IPS-20b (cell line): ENCODE data around the gene GATA6.
"Not testable (repeated sequence)": the region's sequence is repeated elsewhere in the genome, so short reads cannot be mapped to it uniquely, and the experiment has no call there.

ENCODE experiments used
- H3K27ac ChIP-seq: one replicate; pipeline ENCODE4 v1.5.1; 2013; ENCODE audit warnings: low read length
- H3K27me3 ChIP-seq: 2 replicates; pipeline ENCODE4 v1.6.1; 2013; ENCODE audit warnings: mild to moderate bottlenecking, low read length, inconsistent platforms; ENCODE audit not compliant: insufficient read depth
- H3K36me3 ChIP-seq: 2 replicates; pipeline ENCODE4 v1.6.1; 2013; ENCODE audit warnings: low read depth, mild to moderate bottlenecking, inconsistent platforms, low read length, moderate library complexity; ENCODE audit not compliant: insufficient read depth
- H3K4me1 ChIP-seq: 2 replicates; pipeline ENCODE4 v1.6.1; 2013; ENCODE audit warnings: mild to moderate bottlenecking, control low read depth, inconsistent platforms, low read length, moderate library complexity; ENCODE audit not compliant: insufficient read depth
- H3K4me3 ChIP-seq: 2 replicates; pipeline ENCODE4 v1.5.1; 2013; ENCODE audit warnings: mild to moderate bottlenecking, low read length, inconsistent platforms
- H3K9ac ChIP-seq: 2 replicates; pipeline ENCODE4 v1.6.1; 2013; ENCODE audit warnings: low read depth, mild to moderate bottlenecking, inconsistent platforms, low read length, moderate library complexity
- H3K9me3 ChIP-seq: 2 replicates; pipeline ENCODE4 v1.6.1; 2013; ENCODE audit warnings: mild to moderate bottlenecking, low read depth, low read length, inconsistent platforms; ENCODE audit not compliant: insufficient read depth

GATA6 gene

DNA sequence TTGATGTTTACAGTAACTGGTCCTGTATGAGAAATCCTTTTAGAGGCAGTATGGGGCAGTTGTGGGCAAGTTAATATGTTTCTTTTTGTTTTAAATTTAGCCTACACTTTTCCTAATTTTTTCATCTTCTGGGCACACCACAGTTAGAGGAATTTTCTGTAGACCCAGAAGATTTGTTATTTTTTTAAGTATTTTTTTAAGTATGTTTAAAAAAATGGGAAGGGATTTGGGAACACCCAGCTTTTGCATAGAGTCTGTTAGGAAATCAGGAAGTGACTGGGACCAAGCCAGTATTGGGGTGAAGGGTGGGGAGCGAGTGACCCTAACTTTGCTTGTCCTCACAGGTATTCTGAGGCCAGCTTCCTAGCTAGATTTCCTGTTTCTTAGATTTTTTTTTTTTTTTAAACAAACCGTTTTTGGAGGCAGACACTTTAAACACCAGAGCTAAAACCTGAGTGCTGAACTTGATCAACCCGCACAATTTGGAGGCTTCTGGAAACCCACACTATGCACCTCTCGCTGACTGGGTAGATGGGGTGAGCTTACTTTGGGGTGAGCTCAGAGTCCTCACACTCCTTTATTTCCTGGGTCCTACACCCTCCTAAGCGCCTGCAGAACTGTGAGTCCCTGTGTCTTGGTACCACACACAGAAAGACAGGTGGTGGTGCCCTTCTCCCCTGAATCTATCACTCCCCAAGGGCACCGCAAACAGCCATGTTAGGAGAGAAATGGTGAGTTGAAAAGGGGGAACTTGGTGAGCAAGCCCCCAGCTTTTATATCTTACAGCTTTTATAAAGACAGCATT lies 5.2 kb downstream of the GATA6 start:
- no peak overlapping the region for H3K4me3 ChIP-seq
- H3K4me1 ChIP-seq = no peaks in the 10 kb centered on the region
- H3K36me3 ChIP-seq = no peaks in the 10 kb centered on the region; the same call in 1 of the 2 replicates
- no peak overlapping the region for H3K27ac ChIP-seq
- H3K9me3 ChIP-seq = peaks cover 6% of the 10 kb centered on the region; the same call in 1 of the 2 replicates
- H3K9ac ChIP-seq = no peak overlapping the region
- peaks cover 100% of the 10 kb centered on the region for H3K27me3 ChIP-seq

DNA sequence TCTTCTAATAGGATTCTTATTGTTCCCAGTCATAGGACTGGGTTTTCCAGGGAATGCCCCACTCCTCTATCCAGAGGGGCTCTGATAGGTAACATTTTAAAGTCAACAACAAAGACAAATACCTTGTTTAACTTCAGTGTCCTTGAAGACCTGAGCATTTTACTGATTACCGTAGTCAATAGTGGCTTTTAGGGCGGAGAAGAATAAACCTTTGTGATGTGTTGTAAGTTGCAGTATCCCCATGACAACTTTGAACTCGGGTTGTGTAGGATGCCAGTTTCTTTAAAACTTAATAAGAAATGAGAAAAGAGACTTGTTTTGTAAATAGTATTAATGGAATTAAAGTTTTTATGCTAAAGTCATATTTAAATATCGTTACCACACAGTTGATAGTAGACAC lies 6.0 kb downstream of the GATA6 start:
- H3K4me1 ChIP-seq = no peaks in the 10 kb centered on the region
- H3K27ac ChIP-seq = no peak overlapping the region
- H3K27me3 ChIP-seq = peaks cover 100% of the 10 kb centered on the region
- no peaks in the 10 kb centered on the region; the same call in 1 of the 2 replicates for H3K36me3 ChIP-seq
- no peak overlapping the region; the same call in 1 of the 2 replicates for H3K4me3 ChIP-seq
- no peak overlapping the region for H3K9ac ChIP-seq
- H3K9me3 ChIP-seq = peaks cover 6% of the 10 kb centered on the region; the same call in 1 of the 2 replicates

DNA sequence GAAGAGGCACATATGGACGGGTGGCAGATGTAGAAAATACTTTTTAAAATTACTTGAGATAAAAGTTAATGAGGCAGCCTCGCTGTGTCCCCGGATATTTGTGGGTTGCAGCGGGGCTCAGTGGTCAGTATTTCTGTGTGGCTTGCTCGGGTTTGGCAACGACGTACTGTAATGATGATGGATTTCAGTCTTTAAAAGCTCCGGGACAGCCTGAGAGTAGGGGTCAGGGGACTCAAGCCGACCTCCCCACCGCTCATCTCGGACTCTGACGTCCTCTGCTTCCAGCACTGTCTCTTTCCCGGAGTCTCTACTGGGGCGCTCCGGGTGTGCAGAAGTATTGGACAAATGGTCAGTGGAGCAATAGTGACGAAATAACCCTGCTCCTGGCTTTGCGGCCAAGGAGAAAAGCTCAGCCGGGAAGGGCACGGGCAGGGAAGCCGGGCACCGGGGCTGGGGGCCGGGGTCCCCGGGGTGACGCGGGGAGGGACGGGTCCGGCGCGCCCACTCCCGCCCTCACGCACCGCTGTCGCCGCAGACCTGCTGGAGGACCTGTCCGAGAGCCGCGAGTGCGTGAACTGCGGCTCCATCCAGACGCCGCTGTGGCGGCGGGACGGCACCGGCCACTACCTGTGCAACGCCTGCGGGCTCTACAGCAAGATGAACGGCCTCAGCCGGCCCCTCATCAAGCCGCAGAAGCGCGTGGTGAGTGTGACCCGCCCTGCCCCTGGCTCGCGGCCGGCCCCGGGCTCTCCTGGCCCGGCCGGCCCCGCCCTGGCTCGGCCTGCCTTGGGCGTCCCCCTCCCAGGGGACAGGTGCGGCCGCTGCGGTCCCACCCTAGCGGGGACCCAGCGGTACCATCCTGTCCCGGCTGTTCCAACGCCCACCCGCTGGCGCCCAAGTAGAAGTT lies 7.3 kb downstream of the GATA6 start:
- Histone ChIP-seq H3K27ac (no peak overlapping the region), H3K9ac (no peak overlapping the region), H3K36me3 (no peaks in the 10 kb centered on the region; the same call in 1 of the 2 replicates), H3K4me3 (0 out of 2 replicates have a peak overlapping the region, but pooled peaks have one; percentile 13), H3K27me3 (peaks cover 99% of the 10 kb centered on the region), H3K9me3 (peaks cover 6% of the 10 kb centered on the region; the same call in 1 of the 2 replicates), H3K4me1 (no peaks in the 10 kb centered on the region)

DNA sequence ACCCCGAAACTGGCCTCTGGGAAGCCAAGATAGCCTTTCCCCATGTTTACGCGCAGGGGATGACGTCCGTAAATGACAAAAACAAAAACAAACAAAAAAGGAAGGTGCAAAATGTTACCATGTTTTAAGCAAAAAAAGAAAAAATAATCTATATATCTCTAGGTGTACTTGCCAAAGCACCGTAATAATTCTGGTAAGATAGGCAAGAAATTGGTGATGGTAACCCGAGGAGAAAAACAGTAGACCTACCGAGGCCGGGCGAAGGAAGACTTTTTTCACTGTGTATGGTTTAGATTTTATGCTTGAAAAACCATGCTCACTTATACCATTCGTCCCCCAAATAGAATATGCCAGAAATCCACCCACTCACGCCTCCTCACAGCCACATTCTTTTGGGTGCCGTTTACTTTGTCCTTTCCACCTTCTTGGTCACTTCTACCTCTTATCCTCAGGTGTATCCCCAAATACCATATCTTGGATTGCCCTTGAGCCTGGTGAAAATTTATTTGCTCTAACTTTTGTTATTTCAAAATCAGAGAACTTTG lies 8.0 kb downstream of the GATA6 start:
- H3K27me3 ChIP-seq = peaks cover 97% of the 10 kb centered on the region
- H3K27ac ChIP-seq = no peak overlapping the region
- H3K9me3 ChIP-seq = peaks cover 2% of the 10 kb centered on the region; the same call in 1 of the 2 replicates
- H3K36me3 ChIP-seq = no peaks in the 10 kb centered on the region; the same call in 1 of the 2 replicates
- 0 out of 2 replicates have a peak overlapping the region, but pooled peaks have one; percentile 13 for H3K4me3 ChIP-seq
- no peaks in the 10 kb centered on the region for H3K4me1 ChIP-seq
- no peak overlapping the region for H3K9ac ChIP-seq

DNA sequence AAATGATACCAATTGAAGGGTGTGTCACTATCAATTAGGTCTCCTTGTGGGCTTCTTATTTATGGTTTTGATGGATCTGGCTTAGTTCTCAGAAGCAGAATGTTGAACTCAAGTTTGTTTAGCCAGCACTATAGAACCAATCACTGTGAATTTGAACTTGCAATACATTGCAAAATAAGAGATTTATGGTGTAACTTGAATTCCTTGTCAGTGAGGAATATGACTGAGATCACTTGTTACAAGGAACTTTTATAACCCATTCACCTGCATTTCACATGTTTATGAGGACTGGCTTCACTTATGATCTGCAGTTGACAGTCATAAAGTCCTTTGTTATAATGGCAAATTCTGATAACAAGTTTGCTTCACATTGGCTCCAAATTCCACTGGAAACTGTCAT lies 9.8 kb downstream of the GATA6 start:
- Histone ChIP-seq H3K27ac (no peak overlapping the region), H3K36me3 (no peaks in the 10 kb centered on the region), H3K4me1 (no peaks in the 10 kb centered on the region), H3K9me3 (no peaks in the 10 kb centered on the region), H3K4me3 (no peak overlapping the region), H3K27me3 (peaks cover 80% of the 10 kb centered on the region), H3K9ac (no peak overlapping the region)

DNA sequence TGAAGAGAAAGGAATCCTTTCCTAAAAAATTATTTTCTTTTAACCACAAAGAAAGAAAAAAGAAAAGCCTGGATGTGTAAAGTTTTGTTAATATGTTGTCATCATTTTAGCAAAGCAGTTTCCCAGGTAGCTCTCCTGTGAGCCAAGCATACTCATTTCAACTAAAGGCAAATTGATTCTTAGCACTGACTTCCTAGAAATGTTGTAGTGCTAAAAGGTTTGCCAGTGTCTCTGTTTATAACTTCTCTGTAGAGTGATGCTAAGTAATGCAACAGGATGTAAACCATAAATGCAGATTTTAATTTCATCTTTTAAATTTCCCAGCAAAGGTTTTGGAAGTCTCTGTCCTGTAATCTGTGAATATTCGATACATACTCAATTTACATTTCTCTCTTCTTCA lies 10.2 kb downstream of the GATA6 start:
- H3K9ac ChIP-seq = no peak overlapping the region
- H3K4me1 ChIP-seq = no peaks in the 10 kb centered on the region
- no peaks in the 10 kb centered on the region for H3K36me3 ChIP-seq
- no peak overlapping the region for H3K27ac ChIP-seq
- H3K9me3 ChIP-seq = no peaks in the 10 kb centered on the region
- H3K4me3 ChIP-seq = no peak overlapping the region
- H3K27me3 ChIP-seq = peaks cover 75% of the 10 kb centered on the region

DNA sequence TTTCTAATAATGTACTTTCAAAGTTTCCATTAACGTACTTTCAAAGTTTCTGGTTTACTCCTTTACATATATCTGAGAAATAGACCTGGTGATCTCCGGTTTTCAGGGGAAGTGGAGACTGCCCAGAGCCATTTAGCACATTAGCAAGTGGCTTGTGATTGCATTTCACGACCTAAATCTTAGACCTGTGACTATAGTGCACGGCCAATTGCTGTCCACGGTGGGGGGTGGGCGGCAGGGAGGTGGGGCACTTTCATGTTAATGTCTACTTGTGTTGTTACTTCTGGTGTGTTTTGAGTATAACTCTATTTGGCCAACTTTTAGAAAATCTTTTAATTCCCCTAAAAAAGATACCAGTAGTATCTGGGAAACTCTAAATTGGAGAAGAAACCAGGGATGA lies 11.3 kb downstream of the GATA6 start:
- peaks cover 64% of the 10 kb centered on the region for H3K27me3 ChIP-seq
- H3K4me3 ChIP-seq = no peak overlapping the region
- no peaks in the 10 kb centered on the region for H3K9me3 ChIP-seq
- no peaks in the 10 kb centered on the region for H3K36me3 ChIP-seq
- H3K9ac ChIP-seq = no peak overlapping the region
- no peak overlapping the region for H3K27ac ChIP-seq
- H3K4me1 ChIP-seq = no peaks in the 10 kb centered on the region

DNA sequence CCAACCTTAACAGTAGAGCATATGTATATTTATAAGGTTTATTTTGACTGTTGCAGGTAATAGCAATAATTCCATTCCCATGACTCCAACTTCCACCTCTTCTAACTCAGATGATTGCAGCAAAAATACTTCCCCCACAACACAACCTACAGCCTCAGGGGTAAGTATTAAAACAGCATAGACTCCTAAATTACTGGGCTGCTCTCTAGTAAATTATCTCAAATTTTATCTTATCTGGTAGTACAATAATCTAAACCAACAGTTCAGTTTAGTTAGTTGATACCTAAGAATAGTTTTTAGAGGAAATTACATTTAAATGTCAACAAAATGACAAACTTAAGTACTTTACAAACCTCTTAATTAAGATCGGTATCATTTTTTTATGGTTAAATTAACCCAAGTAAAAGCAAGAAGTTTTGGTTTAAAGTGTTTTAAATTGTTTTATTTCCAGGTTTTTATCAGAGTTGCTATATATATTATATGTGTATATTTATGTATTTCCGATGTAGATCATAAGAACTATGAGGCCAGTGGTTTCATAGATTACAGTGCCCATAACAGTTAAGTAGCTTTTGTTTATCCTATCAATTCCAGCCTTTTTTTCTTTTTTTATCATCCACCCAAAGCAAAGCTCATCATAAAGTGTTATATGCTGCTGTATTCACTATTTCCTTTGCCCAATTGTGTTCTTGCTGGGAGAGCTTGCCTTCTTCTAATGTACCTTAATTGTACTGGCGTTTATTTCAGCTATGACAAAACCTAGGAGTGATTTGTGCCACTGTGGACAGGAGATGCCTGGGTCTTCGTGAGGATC lies 13.7 kb downstream of the GATA6 start:
- peaks cover 41% of the 10 kb centered on the region for H3K27me3 ChIP-seq
- no peak overlapping the region for H3K27ac ChIP-seq
- H3K9me3 ChIP-seq = no peaks in the 10 kb centered on the region
- no peaks in the 10 kb centered on the region for H3K4me1 ChIP-seq
- H3K9ac ChIP-seq = no peak overlapping the region
- no peak overlapping the region for H3K4me3 ChIP-seq
- no peaks in the 10 kb centered on the region for H3K36me3 ChIP-seq

DNA sequence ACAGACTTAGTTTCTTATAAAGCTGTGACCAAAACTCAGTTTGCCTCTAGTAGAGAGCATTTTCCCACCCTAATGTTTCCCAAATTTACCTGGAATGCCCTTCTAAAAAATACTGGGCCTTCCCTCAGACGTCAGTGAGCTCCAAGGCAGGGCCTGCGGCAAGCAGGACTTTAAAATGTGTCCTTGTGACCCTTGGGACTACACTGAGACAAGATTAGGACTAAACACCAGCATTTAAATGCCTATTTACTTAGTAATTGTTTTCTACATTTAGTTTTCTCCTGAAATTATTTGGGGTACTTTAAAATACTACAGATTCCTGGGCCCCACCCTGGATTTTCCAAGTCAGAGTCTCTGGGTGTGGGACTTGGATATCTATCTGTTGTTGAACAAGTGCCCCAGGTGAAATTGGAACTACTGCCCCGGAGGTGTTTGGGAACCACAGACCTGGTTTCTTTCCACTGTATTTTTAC lies 14.3 kb downstream of the GATA6 start:
- H3K4me3 ChIP-seq = no peak overlapping the region
- peaks cover 34% of the 10 kb centered on the region for H3K27me3 ChIP-seq
- H3K27ac ChIP-seq = no peak overlapping the region
- no peak overlapping the region for H3K9ac ChIP-seq
- no peaks in the 10 kb centered on the region for H3K4me1 ChIP-seq
- H3K9me3 ChIP-seq = no peaks in the 10 kb centered on the region
- no peaks in the 10 kb centered on the region for H3K36me3 ChIP-seq

DNA sequence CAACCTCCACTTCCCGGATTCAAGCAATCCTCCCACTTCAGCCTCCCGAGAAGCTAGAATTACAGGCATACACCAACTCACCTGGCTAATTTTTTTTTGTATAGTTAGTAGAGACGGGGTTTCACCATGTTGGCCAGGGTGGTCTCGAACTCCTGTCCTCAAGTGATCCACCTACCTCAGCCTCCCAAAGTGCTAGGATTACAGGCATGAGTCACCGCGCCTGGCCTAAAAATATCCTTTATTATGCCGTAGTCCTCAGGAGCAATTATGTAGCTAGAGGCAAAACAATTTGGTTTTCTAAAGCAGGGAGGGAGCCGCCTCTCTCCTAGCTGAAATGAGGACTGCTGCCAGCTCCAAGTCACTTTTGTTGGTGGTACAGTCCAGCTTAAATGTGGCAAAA lies 15.2 kb downstream of the GATA6 start:
- H3K4me1 ChIP-seq, H3K4me3 ChIP-seq, H3K36me3 ChIP-seq, H3K27ac ChIP-seq, H3K9ac ChIP-seq, H3K9me3 ChIP-seq: not testable (repeated sequence)
- H3K27me3 ChIP-seq = peaks cover 26% of the 10 kb centered on the region

DNA sequence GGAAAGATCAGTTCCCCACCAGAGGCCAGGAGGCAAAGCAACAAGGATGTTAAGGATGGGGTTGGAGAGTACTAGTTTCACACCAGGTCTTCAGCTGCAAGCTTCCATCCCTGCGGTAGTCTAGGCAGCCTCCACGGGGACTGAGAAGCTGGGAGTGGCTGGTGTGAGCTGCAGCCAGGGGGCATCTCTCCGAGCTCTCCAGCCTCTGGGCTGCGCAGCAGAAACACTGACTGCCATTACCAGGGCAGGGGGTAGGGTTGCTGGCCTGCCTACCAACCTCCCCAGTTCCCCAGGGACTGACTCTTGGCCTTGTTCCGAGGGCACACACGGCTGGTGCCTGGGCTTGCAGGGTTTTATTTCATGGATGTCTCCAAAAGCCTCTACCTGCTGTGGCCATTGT lies 15.9 kb downstream of the GATA6 start:
- Histone ChIP-seq H3K27me3 (peaks cover 19% of the 10 kb centered on the region), H3K27ac (no peak overlapping the region), H3K4me1 (no peaks in the 10 kb centered on the region), H3K9me3 (no peaks in the 10 kb centered on the region), H3K4me3 (no peak overlapping the region), H3K36me3 (no peaks in the 10 kb centered on the region), H3K9ac (no peak overlapping the region)
